Ovary (tissue), 3 donors: ENCODE results near the gene HPSE2.

ENCODE experiments used
- EP300 ChIP-seq: sonication (generic); formaldehyde crosslinking; IDR thresholded peaks from one replicate; pipeline ENCODE4 v1.6.1; 2017; ENCODE audit warnings: antibody characterized with exemption
- POLR2A ChIP-seq: fragments of 450-650 bp; IDR thresholded peaks from one replicate; pipeline ENCODE4 v1.6.1; 2017; ENCODE audit warnings: antibody characterized with exemption, mild to moderate bottlenecking, moderate library complexity
- TF ChIP-seq, protein P1 (sequence below), 3 donors: fragments of 450-650 bp in 2 of 3; fragments of 200-600 bp in 1 of 3; IDR thresholded peaks; one replicate each; pipeline versions ENCODE4 v1.5.1 to v1.8.0; 2016 to 2022; ENCODE audit warnings: antibody characterized with exemption in 3 of 3, mild to moderate bottlenecking in 1 of 3
- donor health status: DM: no; HTN: no; CAD: no.

DNA sequence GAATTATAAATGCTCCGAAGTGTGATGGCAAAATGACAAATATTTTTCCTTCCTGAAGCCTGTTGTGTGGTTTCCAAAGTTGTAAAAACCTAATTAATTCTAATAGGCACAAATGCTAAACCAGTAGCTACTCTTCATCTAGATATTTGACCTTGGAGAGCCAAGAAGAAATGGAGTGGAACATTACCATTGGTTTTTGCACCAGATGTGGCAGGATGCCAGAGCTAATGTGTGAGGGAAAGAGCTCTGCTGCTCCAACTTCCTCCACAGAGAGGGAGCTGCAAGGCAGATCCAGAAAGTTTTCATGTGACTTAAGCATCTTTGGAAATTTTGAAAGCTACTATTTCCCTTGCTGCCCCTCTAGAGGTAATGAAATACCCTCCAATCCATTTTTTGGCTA, 723.8 kb downstream of the HPSE2 start:
- TF ChIP-seq, protein P1, sequence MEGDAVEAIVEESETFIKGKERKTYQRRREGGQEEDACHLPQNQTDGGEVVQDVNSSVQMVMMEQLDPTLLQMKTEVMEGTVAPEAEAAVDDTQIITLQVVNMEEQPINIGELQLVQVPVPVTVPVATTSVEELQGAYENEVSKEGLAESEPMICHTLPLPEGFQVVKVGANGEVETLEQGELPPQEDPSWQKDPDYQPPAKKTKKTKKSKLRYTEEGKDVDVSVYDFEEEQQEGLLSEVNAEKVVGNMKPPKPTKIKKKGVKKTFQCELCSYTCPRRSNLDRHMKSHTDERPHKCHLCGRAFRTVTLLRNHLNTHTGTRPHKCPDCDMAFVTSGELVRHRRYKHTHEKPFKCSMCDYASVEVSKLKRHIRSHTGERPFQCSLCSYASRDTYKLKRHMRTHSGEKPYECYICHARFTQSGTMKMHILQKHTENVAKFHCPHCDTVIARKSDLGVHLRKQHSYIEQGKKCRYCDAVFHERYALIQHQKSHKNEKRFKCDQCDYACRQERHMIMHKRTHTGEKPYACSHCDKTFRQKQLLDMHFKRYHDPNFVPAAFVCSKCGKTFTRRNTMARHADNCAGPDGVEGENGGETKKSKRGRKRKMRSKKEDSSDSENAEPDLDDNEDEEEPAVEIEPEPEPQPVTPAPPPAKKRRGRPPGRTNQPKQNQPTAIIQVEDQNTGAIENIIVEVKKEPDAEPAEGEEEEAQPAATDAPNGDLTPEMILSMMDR (IDR thresholded peaks at IDR 0.05), result no peak
- TF ChIP-seq POLR2A (no peak), EP300 (no peak)
